Large intestine (tissue), 3 donors: ENCODE data around the gene CFAP46. TPM values are rescaled to one million over a fixed set of nuclear protein-coding genes. Genes with fewer than 3 reads are reported as not detected.

ENCODE experiments used
- DNase-seq, 2 donors: peaks; one replicate each; pipeline versions ENCODE4 v3.0.0 to v3.0.0-alpha.2; 2013
- H3K27ac ChIP-seq: one replicate; pipeline ENCODE4 v1.5.1; 2013; ENCODE audit warnings: low read length
- H3K27me3 ChIP-seq: 2 replicates; pipeline ENCODE4 v1.6.1; 2013; ENCODE audit warnings: low read length; ENCODE audit not compliant: control insufficient read depth, insufficient read depth
- H3K36me3 ChIP-seq: 2 replicates; pipeline ENCODE4 v1.6.1; 2013; ENCODE audit warnings: low read length; ENCODE audit not compliant: control insufficient read depth, insufficient read depth
- H3K4me1 ChIP-seq: one replicate; pipeline ENCODE4 v1.6.1; 2013; ENCODE audit warnings: low read length; ENCODE audit not compliant: control insufficient read depth, insufficient read depth
- H3K4me3 ChIP-seq: one replicate; pipeline ENCODE4 v1.5.1; 2013; ENCODE audit warnings: low read length
- H3K9me3 ChIP-seq: one replicate; pipeline ENCODE4 v1.6.1; 2013; ENCODE audit warnings: mild to moderate bottlenecking, low read depth, low read length, moderate library complexity; ENCODE audit not compliant: control insufficient read depth
- WGBS: methylation state at CpG from one replicate; pipeline ENCODE4 v1.1.5; 2013; ENCODE audit warnings: low lambda C conversion rate; ENCODE audit not compliant: insufficient coverage; 5-methylcytosine and 5-hydroxymethylcytosine counted together
- polyA plus RNA-seq: library from polyadenylated mRNA; unstranded; fragments of 120-200 nt; gene quantifications from one replicate; pipeline ENCODE4 v1.2.1, GENCODE V29; 2013

Gene CFAP46
- polyA plus RNA-seq, 1 donor: 0.75 TPM

GRCh38 chr10:132953428-132953827, 11.1 kb upstream of the CFAP46 start:
- WGBS: 10% methylated on average over 2 of the region's 5 CpGs
- H3K4me3 ChIP-seq: no peak overlapping the region
- peaks cover 38% of the 10 kb centered on the region for H3K27me3 ChIP-seq
- DNase-seq: no peak
- no peaks in the 10 kb centered on the region for H3K9me3 ChIP-seq
- H3K36me3 ChIP-seq: no peaks in the 10 kb centered on the region
- H3K27ac ChIP-seq: no peak overlapping the region
- H3K4me1 ChIP-seq: no peaks in the 10 kb centered on the region

GRCh38 chr10:132951926-132952325, 9.6 kb upstream of the CFAP46 start:
- peaks cover 40% of the 10 kb centered on the region for H3K27me3 ChIP-seq
- no peaks in the 10 kb centered on the region for H3K36me3 ChIP-seq
- WGBS: no CpG with 5 or more reads among the region's 12 CpGs
- H3K4me3 ChIP-seq: no peak overlapping the region
- H3K27ac ChIP-seq: no peak overlapping the region
- no peaks in the 10 kb centered on the region for H3K9me3 ChIP-seq
- no peaks in the 10 kb centered on the region for H3K4me1 ChIP-seq
- DNase-seq: no peak

- no peaks in the 10 kb centered on the region for H3K36me3 ChIP-seq
- no peaks in the 10 kb centered on the region for H3K9me3 ChIP-seq
- no peak overlapping the region for H3K4me3 ChIP-seq
- no peak for DNase-seq
- H3K27me3 ChIP-seq: peaks cover 45% of the 10 kb centered on the region
- H3K27ac ChIP-seq: no peak overlapping the region
- H3K4me1 ChIP-seq: no peaks in the 10 kb centered on the region
- no CpG with 5 or more reads among the region's 10 CpGs for WGBS
Measured at GRCh38 chr10:132948351-132948750, 6.0 kb upstream of the CFAP46 start.

GRCh38 chr10:132947843-132948242, 5.5 kb upstream of the CFAP46 start:
- no peak for DNase-seq
- Histone ChIP-seq H3K36me3 (no peaks in the 10 kb centered on the region), H3K4me1 (peaks cover under 1% of the 10 kb centered on the region), H3K9me3 (peaks cover 3% of the 10 kb centered on the region), H3K4me3 (no peak overlapping the region), H3K27ac (no peak overlapping the region), H3K27me3 (peaks cover 48% of the 10 kb centered on the region)
- no CpG with 5 or more reads among the region's 6 CpGs for WGBS

GRCh38 chr10:132946806-132947546, 4.6 kb upstream of the CFAP46 start:
- peaks cover 49% of the 10 kb centered on the region for H3K27me3 ChIP-seq
- WGBS: 64% methylated on average over 4 of the region's 5 CpGs
- H3K27ac ChIP-seq: no peak overlapping the region
- H3K36me3 ChIP-seq: no peaks in the 10 kb centered on the region
- H3K9me3 ChIP-seq: peaks cover 3% of the 10 kb centered on the region
- no peak overlapping the region for H3K4me3 ChIP-seq
- peaks cover 4% of the 10 kb centered on the region for H3K4me1 ChIP-seq
- no peak for DNase-seq

- no peak for DNase-seq
- Histone ChIP-seq H3K4me3 (no peak overlapping the region), H3K27me3 (peaks cover 49% of the 10 kb centered on the region), H3K9me3 (peaks cover 3% of the 10 kb centered on the region), H3K4me1 (peaks cover 5% of the 10 kb centered on the region), H3K27ac (no peak overlapping the region), H3K36me3 (no peaks in the 10 kb centered on the region)
- no CpG with 5 or more reads among the region's 9 CpGs for WGBS
Measured at GRCh38 chr10:132946311-132946710, 3.9 kb upstream of the CFAP46 start.

- DNase-seq: no peak
- no peaks in the 10 kb centered on the region for H3K36me3 ChIP-seq
- H3K4me3 ChIP-seq: no peak overlapping the region
- H3K4me1 ChIP-seq: peaks cover 5% of the 10 kb centered on the region
- no peak overlapping the region for H3K27ac ChIP-seq
- peaks cover 3% of the 10 kb centered on the region for H3K9me3 ChIP-seq
- H3K27me3 ChIP-seq: peaks cover 48% of the 10 kb centered on the region
- no CpG with 5 or more reads among the region's 5 CpGs for WGBS
Measured at GRCh38 chr10:132945894-132946255, 3.5 kb upstream of the CFAP46 start.

GRCh38 chr10:132945125-132945893, 2.9 kb upstream of the CFAP46 start:
- no peak for DNase-seq
- Histone ChIP-seq H3K27me3 (peaks cover 45% of the 10 kb centered on the region), H3K4me1 (peaks cover 5% of the 10 kb centered on the region), H3K9me3 (peaks cover 3% of the 10 kb centered on the region), H3K4me3 (no peak overlapping the region), H3K36me3 (no peaks in the 10 kb centered on the region), H3K27ac (no peak overlapping the region)
- WGBS: no CpG with 5 or more reads among the region's 25 CpGs

- WGBS: no CpG with 5 or more reads among the region's 18 CpGs
- Histone ChIP-seq H3K4me3 (no peak overlapping the region), H3K9me3 (peaks cover 3% of the 10 kb centered on the region), H3K4me1 (peaks cover 5% of the 10 kb centered on the region), H3K27ac (no peak overlapping the region), H3K36me3 (no peaks in the 10 kb centered on the region), H3K27me3 (peaks cover 41% of the 10 kb centered on the region)
- DNase-seq: no peak
Measured at GRCh38 chr10:132944510-132944909, 2.1 kb upstream of the CFAP46 start.

GRCh38 chr10:132943791-132944404, 1.5 kb upstream of the CFAP46 start:
- peaks cover 3% of the 10 kb centered on the region for H3K9me3 ChIP-seq
- no peak overlapping the region for H3K27ac ChIP-seq
- WGBS: no CpG with 5 or more reads among the region's 12 CpGs
- peaks cover 40% of the 10 kb centered on the region for H3K27me3 ChIP-seq
- peaks cover 5% of the 10 kb centered on the region for H3K4me1 ChIP-seq
- DNase-seq: no peak
- H3K36me3 ChIP-seq: no peaks in the 10 kb centered on the region
- H3K4me3 ChIP-seq: no peak overlapping the region
